GM21576 (cell line): ENCODE data around the gene INPP5F.
"Not testable (repeated sequence)": the region's sequence is repeated elsewhere in the genome, so short reads cannot be mapped to it uniquely, and the experiment has no call there.

Source experiments
- ATAC-seq: cut with Tn5 transposase; IDR thresholded peaks from one replicate; pipeline ENCODE4 v1.9.1; 2021; ENCODE audit warnings: mild to moderate bottlenecking, moderate library complexity; ENCODE audit not compliant: unreplicated experiment

Gene INPP5F

DNA sequence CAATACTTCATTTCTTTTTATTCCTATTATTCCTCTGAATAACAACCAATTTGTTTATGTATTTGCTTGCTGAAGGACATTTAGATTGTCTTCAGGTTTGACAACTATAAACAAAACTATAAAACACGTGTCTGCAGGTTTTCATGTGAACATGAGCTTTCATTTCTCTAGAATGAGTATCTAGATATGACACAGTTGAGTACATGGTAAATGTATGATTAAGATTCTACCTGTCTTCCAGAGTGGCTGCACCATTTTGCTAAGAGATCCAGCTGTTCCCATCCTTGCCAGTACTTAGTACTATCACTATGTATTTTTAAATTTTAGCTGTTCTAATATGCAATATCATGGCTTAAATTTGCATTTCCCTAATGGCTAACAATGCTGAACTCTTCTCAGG, 136.7 kb downstream of the INPP5F start:
- ATAC-seq: no peak

DNA sequence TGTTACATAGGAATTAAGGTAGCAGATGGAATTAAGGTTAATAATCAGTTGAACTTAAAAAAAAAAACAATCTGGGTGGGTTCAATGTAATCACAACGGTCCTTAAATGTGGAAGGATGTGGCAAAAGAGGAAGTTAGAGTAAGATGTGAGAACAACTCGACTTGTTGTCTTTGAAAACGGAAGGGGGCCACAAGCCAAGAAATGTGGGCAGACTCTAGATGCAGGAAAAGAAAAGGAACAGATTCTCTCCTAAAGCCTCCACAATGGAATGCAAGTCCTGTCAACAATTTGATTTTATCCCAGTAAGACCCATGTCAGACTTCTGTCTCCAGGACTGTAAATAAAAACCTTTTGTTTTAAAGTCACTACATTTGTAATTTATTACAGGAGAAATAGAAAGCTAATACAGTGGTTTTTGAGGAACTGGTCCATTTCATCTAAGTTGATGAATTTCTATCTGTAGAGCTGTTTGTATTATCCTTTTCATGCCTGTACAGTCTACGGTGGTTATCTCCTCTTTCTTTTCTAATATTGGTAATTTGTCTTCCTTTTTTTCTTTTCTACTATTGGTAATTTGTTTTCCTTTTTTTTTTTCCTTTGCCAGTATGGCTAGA, 138.2 kb downstream of the INPP5F start:
- no peak for ATAC-seq

DNA sequence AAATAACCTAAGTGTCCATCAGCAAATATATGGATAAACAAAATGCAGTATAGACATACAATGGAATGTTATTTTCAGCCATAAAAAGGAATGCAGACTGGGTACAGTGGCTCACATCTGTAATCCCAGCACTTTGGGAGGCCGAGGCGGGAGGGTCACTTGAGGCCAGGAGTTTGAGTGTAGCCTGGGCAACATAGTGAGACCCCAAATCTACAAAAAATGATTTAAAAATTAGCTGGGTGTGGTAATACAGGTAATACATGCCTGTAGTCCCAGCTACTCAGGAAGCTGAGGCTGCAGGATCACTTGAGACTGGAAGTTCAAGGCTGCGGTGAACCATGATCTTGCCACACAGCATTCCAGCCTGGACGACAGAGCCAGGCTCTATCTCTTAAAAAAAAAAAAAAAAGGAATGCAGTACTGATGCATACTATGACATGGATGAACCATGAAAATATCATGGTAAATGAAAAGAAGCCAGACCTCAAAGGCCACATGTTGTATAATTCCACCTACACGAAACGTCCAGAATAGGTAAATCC, 139.9 kb downstream of the INPP5F start:
- no peak for ATAC-seq

GRCh38 chr10:119867317-119867716, 141.5 kb downstream of the INPP5F start:
- ATAC-seq: no peak

DNA sequence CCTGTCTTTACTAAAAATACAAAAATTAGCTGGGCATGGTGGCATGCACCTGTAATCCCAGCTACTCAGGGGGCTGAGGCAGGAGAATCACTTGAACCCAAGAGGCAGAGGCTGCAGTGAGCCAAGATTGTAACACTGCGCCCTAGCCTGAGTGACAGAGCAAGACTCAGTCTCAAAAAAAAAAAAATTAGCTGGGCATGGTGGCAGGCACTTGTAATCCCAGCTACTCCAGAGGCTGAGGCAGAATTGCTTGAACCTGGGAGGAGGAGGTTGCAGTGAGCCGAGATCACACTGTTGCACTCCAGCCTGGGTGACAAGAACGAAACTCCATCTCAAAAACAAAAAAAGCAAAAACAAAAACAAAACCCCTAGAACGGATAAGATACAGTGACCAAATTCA, 143.5 kb downstream of the INPP5F start:
- not testable (repeated sequence) for ATAC-seq

DNA sequence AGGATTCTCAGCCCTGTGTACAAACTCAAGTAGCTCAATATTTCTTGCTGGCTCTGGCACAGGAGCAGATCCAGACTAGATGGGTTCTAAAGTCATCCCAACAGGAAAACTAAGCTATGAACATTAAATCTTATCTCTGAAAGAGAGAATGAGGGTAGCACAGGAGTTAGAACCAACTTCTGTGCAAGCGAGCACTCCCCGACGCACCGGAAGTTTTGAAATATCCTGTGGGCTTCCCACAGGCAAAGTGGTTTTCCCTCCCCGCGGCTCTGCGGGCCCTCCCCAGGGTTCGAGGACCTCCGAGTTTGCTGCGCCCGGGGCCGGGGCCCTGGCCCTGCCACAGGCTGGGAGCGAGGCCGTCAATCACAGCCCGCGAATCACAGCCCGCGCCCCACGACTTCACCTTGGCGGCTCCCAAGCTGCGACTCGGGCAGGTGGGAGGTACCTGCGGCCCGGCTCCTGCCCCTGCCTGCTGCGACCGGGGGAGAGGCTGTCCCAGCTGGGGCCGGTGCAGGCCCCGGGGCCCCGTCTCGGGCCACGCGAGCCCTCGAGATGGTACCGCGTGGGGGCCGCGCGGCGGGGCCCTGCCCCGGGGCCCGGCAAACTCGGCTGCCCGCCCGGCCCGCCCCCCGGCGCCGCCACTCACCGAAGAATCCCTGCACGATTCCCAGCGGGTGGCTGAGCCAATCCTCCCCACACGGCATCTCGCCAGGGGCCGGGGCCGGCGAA, 146.2 kb downstream of the INPP5F start:
- ATAC-seq: peak; percentile 38

DNA sequence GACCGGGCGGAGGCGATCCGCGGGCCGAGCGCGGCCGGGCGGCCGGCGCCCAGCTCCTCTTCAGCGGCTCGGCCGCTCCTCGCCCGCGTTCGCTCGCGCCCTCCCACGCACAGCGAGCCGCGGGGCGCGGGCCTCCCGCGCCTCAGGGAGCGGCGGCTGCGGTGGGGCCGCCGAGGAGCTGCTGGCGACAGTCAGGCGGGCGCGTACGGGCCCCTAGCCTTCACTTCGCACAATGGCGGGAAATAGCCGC, 146.7 kb downstream of the INPP5F start, which contains the start of gene MCMBP:
MCMBP (minus strand) TSS at position 234 of the 250 bp plus-strand sequence. CDS start 259 bp downstream, outside the sequence.
- ATAC-seq: peak; percentile 21

DNA sequence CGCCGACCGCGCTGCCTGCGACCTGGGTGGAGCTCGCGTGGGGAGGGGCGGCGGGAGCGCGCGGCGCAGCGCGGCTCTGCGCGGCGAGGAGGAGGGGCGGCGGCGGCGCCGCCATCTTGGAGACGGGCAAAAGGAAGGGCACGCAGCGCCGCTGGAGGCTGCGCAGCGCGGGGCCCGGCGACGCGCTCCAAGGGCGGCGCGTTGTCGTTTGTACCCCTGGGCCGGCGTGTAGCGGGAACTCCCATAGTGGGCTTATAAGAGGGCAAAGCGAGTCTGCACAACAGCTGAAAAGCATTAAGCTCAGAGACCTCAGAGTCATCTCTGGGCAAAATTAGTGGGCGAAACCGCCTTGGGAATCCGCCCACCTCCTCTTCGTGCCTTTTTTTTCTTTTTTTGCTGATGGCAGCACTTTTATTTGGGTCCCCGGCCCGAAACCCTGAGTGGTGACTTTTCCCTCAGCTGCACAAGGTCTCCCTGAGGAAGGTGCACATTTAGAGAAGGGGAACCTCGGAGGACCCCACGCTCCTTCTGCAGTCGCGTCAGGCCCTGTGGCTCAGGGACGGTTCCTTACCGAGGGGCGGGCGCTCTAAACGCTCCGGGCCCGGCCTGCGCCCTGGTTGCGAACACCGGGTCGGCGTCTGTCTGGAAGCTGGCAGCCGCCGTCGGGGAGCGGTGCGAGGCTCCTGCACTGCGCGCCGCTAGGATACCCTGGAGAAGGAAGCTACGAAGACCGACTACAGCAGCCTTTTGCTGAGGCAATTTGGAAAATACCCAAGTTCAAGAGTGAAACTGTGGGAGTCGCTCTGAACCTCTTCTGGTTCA, 147.2 kb downstream of the INPP5F start:
- peak; percentile 82 for ATAC-seq

- no peak for ATAC-seq
These were observed 152.7 kb downstream of the INPP5F start for GRCh38 chr10:119878524-119878923.
